Mesenchymal stem cell (in vitro differentiated cells and primary cell): Measurements from ENCODE around the gene IL16.
"Not testable (repeated sequence)": the region's sequence is repeated elsewhere in the genome, so short reads cannot be mapped to it uniquely, and the experiment has no call there.

Source experiments
- DNase-seq: peaks from one replicate; pipeline ENCODE4 v3.0.0-alpha.2; 2013
- H2AFZ ChIP-seq: one replicate; pipeline ENCODE4 v1.6.1; 2013; ENCODE audit warnings: low read depth, mild to moderate bottlenecking, control low read depth, inconsistent platforms, low read length, moderate library complexity
- H2AK5ac ChIP-seq: 2 replicates; pipeline ENCODE4 v1.6.1; 2013; ENCODE audit warnings: low read length, moderate library complexity, mild to moderate bottlenecking, inconsistent platforms; ENCODE audit not compliant: severe bottlenecking
- H2BK120ac ChIP-seq: one replicate; pipeline ENCODE4 v1.6.1; 2013; ENCODE audit warnings: low read depth, mild to moderate bottlenecking, inconsistent platforms, low read length, moderate library complexity
- H2BK12ac ChIP-seq, 2 experiments: one replicate each; pipeline ENCODE4 v1.6.1; 2013; ENCODE audit warnings: inconsistent platforms in 2 of 2, low read length in 2 of 2, mild to moderate bottlenecking in 2 of 2, moderate library complexity in 2 of 2, control low read depth in 1 of 2
- H2BK15ac ChIP-seq: one replicate; pipeline ENCODE4 v1.6.1; 2013; ENCODE audit warnings: mild to moderate bottlenecking, low read depth, inconsistent platforms; ENCODE audit not compliant: poor library complexity, severe bottlenecking
- H2BK5ac ChIP-seq: 2 replicates; pipeline ENCODE4 v1.6.1; 2013; ENCODE audit warnings: low read depth, mild to moderate bottlenecking, low read length, control low read depth, inconsistent platforms; ENCODE audit not compliant: poor library complexity, severe bottlenecking
- H3K14ac ChIP-seq, 2 experiments: one replicate each; pipeline ENCODE4 v1.6.1; 2013; ENCODE audit warnings: inconsistent platforms in 2 of 2, low read length in 2 of 2, control low read depth in 1 of 2, mild to moderate bottlenecking in 1 of 2, moderate library complexity in 1 of 2
- H3K18ac ChIP-seq, 2 experiments: one replicate each; pipeline ENCODE4 v1.6.1; 2013; ENCODE audit warnings: inconsistent platforms in 2 of 2, low read length in 2 of 2, control low read depth in 1 of 2, low read depth in 1 of 2, mild to moderate bottlenecking in 1 of 2
- H3K23ac ChIP-seq, 2 experiments: one replicate each; pipeline ENCODE4 v1.6.1; 2013; ENCODE audit warnings: inconsistent platforms in 2 of 2, low read length in 2 of 2, mild to moderate bottlenecking in 2 of 2, moderate library complexity in 2 of 2, control low read depth in 1 of 2
- H3K27ac ChIP-seq: 2 replicates; pipeline ENCODE4 v1.5.1; 2013; ENCODE audit warnings: mild to moderate bottlenecking, moderate library complexity, low read length, control low read depth, inconsistent platforms; ENCODE audit not compliant: poor library complexity, severe bottlenecking
- H3K27me3 ChIP-seq, 2 experiments: 2 replicates each; pipeline versions ENCODE4 v1.6.1 to v1.7.0; 2013; ENCODE audit warnings: low read length in 2 of 2, mild to moderate bottlenecking in 2 of 2, moderate library complexity in 2 of 2, control low read depth in 1 of 2, inconsistent platforms in 1 of 2; ENCODE audit not compliant: control insufficient read depth in 1 of 2, insufficient read depth in 1 of 2
- H3K36me3 ChIP-seq, 2 experiments: 2 replicates each; pipeline versions ENCODE4 v1.6.1 to v1.7.0; 2013; ENCODE audit warnings: low read length in 2 of 2, control low read depth in 1 of 2, inconsistent platforms in 1 of 2, low read depth in 1 of 2, mild to moderate bottlenecking in 1 of 2; ENCODE audit not compliant: insufficient read depth in 2 of 2, control insufficient read depth in 1 of 2
- H3K4ac ChIP-seq, 2 experiments: one replicate each; pipeline ENCODE4 v1.6.1; 2013; ENCODE audit warnings: inconsistent platforms in 2 of 2, low read length in 2 of 2, mild to moderate bottlenecking in 2 of 2, moderate library complexity in 2 of 2, control low read depth in 1 of 2, low read depth in 1 of 2
- H3K4me1 ChIP-seq: 2 replicates; pipeline ENCODE4 v1.6.1; 2013; ENCODE audit warnings: low read depth, low read length, control low read depth; ENCODE audit not compliant: control insufficient read depth, insufficient read depth
- H3K4me2 ChIP-seq: 2 replicates; pipeline ENCODE4 v1.6.1; 2013; ENCODE audit warnings: low read length, mild to moderate bottlenecking, inconsistent platforms; ENCODE audit not compliant: poor library complexity, severe bottlenecking
- H3K4me3 ChIP-seq, 2 experiments: 2 replicates each; pipeline versions ENCODE4 v1.5.1 to v1.7.0; 2013; ENCODE audit warnings: low read length in 2 of 2, mild to moderate bottlenecking in 2 of 2, control low read depth in 1 of 2, low read depth in 1 of 2; ENCODE audit not compliant: insufficient read depth in 1 of 2
- H3K79me1 ChIP-seq: replicated peaks from 2 replicates; pipeline ENCODE4 v1.6.1; 2013; ENCODE audit warnings: mild to moderate bottlenecking, control low read depth, low read length, inconsistent platforms; ENCODE audit not compliant: poor library complexity, severe bottlenecking
- H3K9ac ChIP-seq: 2 replicates; pipeline ENCODE4 v1.7.0; 2013; ENCODE audit warnings: mild to moderate bottlenecking, low read length, moderate library complexity
- H3K9me3 ChIP-seq: 2 replicates; pipeline ENCODE4 v1.7.0; 2013; ENCODE audit warnings: mild to moderate bottlenecking, low read length; ENCODE audit not compliant: control insufficient read depth
- H4K8ac ChIP-seq: one replicate; pipeline ENCODE4 v1.6.1; 2013; ENCODE audit warnings: inconsistent platforms, mild to moderate bottlenecking, low read length, moderate library complexity
- H4K91ac ChIP-seq: one replicate; pipeline ENCODE4 v1.6.1; 2013; ENCODE audit warnings: mild to moderate bottlenecking, low read length, inconsistent platforms
- WGBS: methylation state at CpG from one replicate; pipeline ENCODE4 v1.1.7; 2013; ENCODE audit warnings: mixed read lengths; 5-methylcytosine and 5-hydroxymethylcytosine counted together

The IL16 gene

GRCh38 chr15:81348691-81349090, 152.0 kb downstream of the IL16 start:
- H3K79me1 ChIP-seq, DNase-seq: not testable (repeated sequence)

GRCh38 chr15:81349271-81349670, 152.6 kb downstream of the IL16 start:
- Histone ChIP-seq H3K9me3 (no peaks in the 10 kb centered on the region), H2BK12ac (no peak overlapping the region), H3K4me1 (no peaks in the 10 kb centered on the region), H2BK120ac (no peak overlapping the region), H3K18ac (no peak overlapping the region), H3K27ac (no peak overlapping the region), H3K4me3 (no peak overlapping the region), H2AK5ac (no peak overlapping the region), H3K36me3 (no peaks in the 10 kb centered on the region), H4K8ac (no peak overlapping the region), H2BK15ac (no peak overlapping the region), H2AFZ (no peak overlapping the region), H3K27me3 (peaks cover 17 to 41% of the 10 kb centered on the region in 2 experiments), H3K79me1 (no peaks in the 10 kb centered on the region), H3K23ac (no peak overlapping the region), H3K4me2 (no peak overlapping the region), H2BK5ac (no peak overlapping the region), H3K14ac (no peak overlapping the region), H4K91ac (no peak overlapping the region), H3K4ac (no peak overlapping the region), H3K9ac (no peak overlapping the region)
- 85% methylated on average over 3 of the region's 3 CpGs for WGBS
- DNase-seq = no peak

More at GRCh38 chr15:81348691-81349090, 152.0 kb downstream of the IL16 start:
- H2BK5ac ChIP-seq, H2BK12ac ChIP-seq, H3K4me1 ChIP-seq, H3K14ac ChIP-seq, H2BK120ac ChIP-seq, H3K4me2 ChIP-seq, H3K18ac ChIP-seq, H2AFZ ChIP-seq, H4K8ac ChIP-seq, H3K4me3 ChIP-seq, H2AK5ac ChIP-seq, H3K4ac ChIP-seq, H3K27ac ChIP-seq, H3K9me3 ChIP-seq, H2BK15ac ChIP-seq, H3K9ac ChIP-seq, H3K36me3 ChIP-seq, H4K91ac ChIP-seq, H3K23ac ChIP-seq: not testable (repeated sequence)
- H3K27me3 ChIP-seq = peaks cover 19 to 45% of the 10 kb centered on the region in 2 experiments
- 87% methylated on average over 7 of the region's 11 CpGs for WGBS

GRCh38 chr15:81351651-81352050, 155.0 kb downstream of the IL16 start:
- Histone ChIP-seq H2AK5ac (no peak overlapping the region), H3K23ac (no peak overlapping the region), H2BK12ac (no peak overlapping the region), H2BK15ac (no peak overlapping the region), H3K9me3 (no peaks in the 10 kb centered on the region), H3K4me2 (no peak overlapping the region), H2BK120ac (no peak overlapping the region), H3K14ac (no peak overlapping the region), H4K8ac (no peak overlapping the region), H2AFZ (no peak overlapping the region), H3K4ac (no peak overlapping the region), H3K4me1 (no peaks in the 10 kb centered on the region), H3K4me3 (no peak overlapping the region), H3K36me3 (no peaks in the 10 kb centered on the region), H3K18ac (no peak overlapping the region), H3K27me3 (peaks cover 16 to 39% of the 10 kb centered on the region in 2 experiments), H2BK5ac (no peak overlapping the region), H3K79me1 (no peaks in the 10 kb centered on the region), H3K9ac (no peak overlapping the region), H4K91ac (no peak overlapping the region), H3K27ac (no peak overlapping the region)
- DNase-seq = no peak
- WGBS = 74% methylated on average over 5 of the region's 5 CpGs

GRCh38 chr15:81356252-81356651, 159.6 kb downstream of the IL16 start:
- WGBS = 86% methylated on average over 5 of the region's 5 CpGs
- Histone ChIP-seq H2BK5ac (no peak overlapping the region), H4K8ac (no peak overlapping the region), H3K4me2 (no peak overlapping the region), H3K14ac (no peak overlapping the region), H3K4me1 (no peaks in the 10 kb centered on the region), H3K9me3 (no peaks in the 10 kb centered on the region), H4K91ac (no peak overlapping the region), H3K36me3 (no peaks in the 10 kb centered on the region), H2AK5ac (no peak overlapping the region), H3K18ac (no peak overlapping the region), H2BK15ac (no peak overlapping the region), H2BK120ac (no peak overlapping the region), H3K9ac (no peak overlapping the region), H3K4me3 (no peak overlapping the region), H3K23ac (no peak overlapping the region), H3K4ac (no peak overlapping the region), H3K27ac (no peak overlapping the region), H2AFZ (no peak overlapping the region), H3K79me1 (no peaks in the 10 kb centered on the region), H3K27me3 (peaks cover 11 to 22% of the 10 kb centered on the region in 2 experiments), H2BK12ac (no peak overlapping the region)
- no peak for DNase-seq
